GM19438 (cell line): Measurements from ENCODE around the gene PXDN.

Source experiments
- ATAC-seq: cut with Tn5 transposase; IDR thresholded peaks from one replicate; pipeline ENCODE4 v1.9.1; 2021; ENCODE audit warnings: low read depth; ENCODE audit not compliant: unreplicated experiment

Gene PXDN

DNA sequence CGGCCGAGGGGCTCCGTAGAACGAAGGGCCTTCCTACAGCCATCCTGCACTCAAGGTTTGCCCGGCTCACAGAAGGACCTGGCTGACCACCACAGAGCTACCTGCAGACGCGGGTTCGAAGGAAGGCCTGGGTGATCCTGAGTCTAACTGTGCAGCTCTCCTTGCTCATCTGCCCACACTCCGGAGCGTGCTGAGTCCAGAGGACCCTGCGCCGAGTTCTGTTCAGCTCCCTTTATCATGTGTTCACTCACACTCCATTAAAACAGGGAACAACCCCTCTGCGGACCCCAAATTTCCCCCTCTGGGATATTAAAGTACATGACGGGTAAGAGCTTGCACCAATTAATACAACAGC lies 138.3 kb downstream of the PXDN start:
- ATAC-seq: no peak

DNA sequence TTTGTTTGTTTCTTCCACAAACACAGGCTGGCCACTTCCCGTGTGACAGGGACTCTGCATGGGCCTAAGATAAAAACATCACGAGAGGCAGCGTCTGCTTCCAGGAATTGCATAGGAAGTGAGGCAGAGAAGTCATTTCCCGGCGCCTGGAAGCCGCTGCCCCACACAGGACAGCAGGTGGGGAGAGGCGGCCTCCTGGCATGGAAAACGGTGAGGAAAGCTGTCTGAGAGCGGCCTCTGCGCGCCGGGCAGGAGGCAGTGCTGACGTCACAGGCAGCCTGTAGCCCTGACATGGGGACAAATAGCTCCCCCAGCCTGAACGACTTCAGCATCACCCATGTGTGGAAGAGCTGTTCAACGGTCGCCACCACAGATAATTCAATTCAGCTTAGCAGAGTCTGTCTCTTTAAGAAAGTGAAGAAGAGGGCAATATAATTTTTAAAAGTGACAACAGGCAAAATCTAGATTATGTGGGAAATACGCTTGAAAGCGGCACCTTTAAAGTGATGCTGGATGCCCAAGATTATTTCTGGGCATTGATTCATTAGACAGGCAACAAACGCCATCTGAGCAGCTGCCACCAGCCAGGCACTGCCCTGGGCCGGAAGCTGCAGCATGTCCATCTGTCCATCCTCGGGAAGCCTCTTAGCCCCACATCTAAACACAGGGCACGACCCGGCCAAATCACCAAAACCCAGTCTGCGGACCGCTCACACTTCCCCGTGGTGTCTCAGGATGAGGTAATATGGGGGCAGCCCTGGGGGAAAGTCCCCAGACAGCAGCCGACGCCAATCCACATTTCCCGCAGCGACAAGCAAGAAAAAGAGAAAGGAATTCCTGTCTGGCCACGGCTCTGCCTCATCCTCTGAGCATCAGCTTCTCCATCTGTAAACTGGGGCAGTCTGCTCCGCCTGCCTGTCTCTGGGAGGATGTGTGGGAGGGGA lies 138.9 kb downstream of the PXDN start:
- no peak for ATAC-seq

DNA sequence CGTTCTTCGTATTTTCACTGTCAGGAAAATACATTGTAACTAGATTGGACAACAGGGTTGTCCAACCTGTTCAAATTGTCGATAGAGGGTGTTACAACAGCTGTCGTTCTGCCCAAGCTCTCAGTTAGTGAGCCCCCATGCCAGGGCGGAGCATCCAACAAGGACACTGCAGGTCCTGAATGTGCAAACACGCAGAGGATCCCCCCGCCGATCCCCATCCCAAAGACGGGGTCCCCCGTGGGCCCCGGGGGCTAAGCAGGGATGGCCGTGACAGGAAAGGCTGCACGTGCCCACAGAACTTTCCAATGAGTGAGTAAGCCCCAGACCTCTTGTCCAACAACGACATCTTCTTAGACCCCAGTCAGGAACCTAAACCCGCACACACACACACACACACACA lies 140.8 kb downstream of the PXDN start:
- ATAC-seq: no peak

DNA sequence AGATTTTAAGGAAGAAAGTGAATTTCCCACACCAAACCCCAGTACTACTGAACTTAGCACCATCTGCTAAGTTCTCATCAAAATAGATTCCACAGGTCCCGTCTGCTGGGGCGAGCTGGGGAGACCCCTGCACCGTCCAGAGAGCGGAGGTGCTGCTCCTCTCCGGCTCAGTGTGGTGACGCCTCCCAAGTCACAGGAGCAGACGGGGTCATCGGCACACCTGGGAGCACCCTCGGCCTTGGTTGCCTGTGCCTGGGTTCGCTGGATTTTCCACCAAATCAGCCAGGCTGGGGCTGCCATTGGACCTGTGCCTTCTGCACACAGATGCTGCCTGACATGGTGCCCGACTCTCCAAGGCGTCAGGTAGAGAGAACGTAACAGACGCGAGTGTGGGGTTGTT lies 141.3 kb downstream of the PXDN start:
- ATAC-seq: no peak

DNA sequence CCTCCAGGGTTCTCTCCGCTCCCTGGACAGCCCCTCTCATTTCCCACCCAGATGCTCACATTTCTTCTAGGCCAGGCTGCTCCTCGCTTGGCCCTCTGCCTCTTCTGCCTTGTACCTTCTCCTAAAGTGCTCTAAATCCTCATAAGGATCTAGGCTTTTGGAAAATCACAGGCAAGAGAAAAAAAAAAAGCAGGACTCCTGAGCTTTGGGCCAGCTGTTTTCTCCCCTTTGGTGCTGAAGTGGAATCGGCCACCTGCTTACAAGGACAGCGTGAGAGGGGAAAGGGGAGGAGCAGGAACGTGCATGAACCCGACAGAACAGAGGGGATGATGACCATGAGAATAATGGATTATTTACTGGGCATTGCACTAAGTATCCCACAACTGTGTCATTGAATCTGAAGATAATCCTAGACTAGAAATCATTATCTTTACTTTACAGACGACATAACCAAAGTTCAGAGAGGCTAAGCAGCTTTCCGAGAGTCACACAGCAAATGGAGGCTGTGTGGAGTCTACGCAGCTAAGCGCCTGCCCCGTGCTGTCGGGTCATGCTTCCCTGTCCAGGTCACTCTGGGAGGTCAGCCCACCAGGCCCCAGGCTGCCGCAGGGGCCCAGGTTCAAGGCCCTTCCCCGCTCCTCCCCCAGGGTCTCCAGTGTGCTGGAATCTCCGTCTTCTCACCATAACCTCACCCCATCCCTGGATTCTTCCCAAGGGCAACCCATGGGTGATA lies 141.9 kb downstream of the PXDN start:
- ATAC-seq: no peak

DNA sequence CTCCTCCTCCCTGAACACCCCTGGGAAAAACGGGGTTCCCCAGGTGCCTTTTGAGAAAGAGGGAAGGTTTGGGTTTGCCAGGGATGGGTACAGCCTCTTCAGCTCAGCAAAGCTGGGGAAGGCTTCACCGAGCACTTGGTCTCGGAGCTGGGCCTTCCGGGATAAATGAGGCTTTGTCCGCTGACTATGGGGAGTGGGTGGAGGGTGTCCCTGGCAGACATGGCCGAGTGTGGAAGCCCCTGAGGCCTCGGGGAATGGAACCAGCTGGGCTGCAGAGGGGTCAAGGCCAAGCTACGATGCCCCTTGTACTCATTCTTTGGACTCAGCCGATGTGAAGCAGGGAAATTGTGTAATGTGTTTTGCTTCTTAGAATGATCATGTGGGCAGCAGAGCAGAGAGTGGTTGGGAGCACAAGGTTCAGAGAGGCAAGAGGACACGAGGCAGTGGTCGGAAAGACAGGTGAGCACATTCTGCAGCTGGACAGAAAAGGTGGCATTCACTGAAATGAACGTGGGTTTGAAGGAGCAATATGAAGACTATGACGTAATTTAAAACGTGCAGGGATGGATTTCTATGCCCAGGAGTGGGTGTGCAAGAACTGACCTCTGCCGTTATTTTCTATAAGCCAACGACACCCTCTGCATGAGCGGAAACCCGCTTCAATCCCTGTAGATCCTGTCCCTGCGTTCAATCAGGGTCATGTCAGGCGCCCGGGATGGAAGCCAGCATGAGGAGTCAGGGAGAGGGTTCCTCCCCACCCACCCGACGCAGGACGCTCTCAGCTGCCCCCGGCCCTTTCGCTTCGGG lies 142.6 kb downstream of the PXDN start:
- no peak for ATAC-seq

DNA sequence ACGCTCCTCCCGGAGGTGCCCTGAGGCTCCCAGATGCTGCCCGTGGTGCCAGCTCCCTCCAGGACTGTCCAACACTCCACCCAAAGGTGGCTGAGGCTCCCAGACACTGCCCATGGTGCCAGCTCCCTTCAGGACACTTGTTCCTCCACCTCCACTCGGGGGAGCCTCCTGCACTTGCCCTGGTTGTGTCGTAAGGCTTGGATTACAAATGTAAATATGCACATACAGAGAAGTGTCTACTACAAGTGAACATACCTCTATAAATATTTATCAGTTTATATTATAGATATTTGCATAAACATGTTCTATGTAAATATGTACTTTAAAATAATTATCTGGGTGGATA lies 143.3 kb downstream of the PXDN start:
- no peak for ATAC-seq

DNA sequence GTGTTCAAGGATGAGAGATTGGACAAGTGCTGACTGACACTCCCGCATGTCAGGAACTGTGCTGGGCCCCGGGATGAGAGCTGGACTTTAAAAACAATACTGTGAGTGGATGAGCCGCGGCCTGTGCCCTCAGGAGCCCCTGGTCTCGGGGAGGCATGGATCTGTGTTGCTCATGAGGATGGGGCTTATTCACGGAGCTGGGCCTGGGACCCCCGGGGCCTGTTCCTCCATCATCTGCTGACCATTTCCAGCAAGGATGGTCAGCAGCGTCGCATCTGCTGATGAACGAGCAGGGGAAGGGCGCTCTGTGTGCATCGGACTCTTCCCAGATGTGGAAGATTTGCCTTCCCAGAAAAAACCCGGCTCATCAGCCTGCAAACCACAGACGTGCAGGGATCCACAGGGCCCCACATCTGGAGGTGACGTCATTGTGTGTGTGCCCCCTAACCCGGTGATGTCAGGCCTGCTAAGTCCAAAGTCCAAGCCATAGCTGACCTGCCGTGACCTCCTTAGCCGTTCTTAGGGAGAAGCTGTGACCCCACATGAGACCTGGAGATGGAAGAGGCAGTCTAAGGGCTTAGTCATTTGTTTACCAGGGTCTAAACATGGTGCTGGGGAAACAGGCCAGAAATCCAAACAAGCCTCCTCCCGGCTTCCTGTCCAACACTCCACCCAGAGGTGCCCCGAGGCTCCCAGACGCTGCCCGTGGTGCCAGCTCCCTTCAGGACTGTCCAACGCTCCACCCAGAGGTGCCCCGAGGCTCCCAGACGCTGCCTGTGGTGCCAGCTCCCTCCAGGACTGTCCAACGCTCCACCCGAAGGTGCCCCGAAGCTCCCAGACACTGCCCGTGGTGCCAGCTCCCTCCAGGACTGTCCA lies 143.9 kb downstream of the PXDN start:
- no peak for ATAC-seq

DNA sequence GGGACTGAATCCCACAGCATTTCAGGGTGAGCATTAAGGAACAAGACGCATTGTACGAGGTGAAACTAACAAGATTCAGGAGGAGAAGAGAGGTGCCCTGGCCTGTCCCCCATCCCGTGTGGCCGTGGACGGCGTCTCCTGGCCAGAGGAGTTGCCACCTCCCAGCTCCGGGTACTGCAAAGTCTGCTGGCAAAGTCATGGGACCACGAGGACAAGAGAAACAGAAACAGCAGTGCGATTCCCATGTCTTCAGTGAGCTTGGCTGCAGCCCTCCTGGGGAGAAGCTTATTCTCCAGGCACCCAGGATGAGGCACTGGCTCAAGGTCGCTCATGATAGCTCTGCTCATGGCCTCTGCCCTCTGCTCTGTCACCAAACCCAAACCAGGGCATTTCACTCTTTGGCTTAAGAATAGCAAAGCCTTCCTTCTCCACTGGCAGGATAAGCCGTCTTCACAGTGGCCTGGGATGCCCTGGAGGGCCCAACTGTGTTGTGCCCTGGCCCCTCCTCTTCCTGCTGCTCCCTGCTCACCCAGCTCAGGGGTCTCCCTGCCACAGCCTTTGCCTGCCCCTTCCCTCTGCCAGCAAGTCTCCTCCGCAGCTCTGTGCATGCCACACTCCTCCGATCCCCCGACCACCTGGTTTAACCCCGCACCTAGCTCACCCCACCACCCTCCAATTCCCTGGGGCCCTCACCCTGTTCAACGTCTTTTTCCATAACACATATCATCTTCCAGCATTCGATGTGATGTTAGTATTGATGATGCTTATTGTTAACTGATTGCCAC lies 144.8 kb downstream of the PXDN start:
- no peak for ATAC-seq

DNA sequence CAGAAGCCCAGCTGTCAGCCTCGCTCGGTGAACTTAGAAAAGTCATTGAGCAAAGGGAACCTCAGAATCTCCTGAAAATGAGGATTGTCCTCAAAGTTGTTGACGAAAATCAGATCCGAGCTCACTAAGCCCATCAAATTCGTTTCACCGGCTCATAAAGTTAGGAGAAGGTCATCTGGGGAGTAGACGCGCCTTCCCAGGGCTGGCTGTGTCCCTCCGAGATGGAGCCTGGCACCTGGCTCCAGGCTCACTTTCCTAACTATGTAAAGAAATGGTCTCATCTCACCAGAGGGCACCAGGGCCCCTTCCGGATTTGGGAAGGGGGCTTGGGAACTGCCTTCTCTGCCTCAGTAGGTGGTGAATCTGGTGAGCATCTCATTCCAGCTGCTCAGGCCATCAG lies 145.5 kb downstream of the PXDN start:
- no peak for ATAC-seq

DNA sequence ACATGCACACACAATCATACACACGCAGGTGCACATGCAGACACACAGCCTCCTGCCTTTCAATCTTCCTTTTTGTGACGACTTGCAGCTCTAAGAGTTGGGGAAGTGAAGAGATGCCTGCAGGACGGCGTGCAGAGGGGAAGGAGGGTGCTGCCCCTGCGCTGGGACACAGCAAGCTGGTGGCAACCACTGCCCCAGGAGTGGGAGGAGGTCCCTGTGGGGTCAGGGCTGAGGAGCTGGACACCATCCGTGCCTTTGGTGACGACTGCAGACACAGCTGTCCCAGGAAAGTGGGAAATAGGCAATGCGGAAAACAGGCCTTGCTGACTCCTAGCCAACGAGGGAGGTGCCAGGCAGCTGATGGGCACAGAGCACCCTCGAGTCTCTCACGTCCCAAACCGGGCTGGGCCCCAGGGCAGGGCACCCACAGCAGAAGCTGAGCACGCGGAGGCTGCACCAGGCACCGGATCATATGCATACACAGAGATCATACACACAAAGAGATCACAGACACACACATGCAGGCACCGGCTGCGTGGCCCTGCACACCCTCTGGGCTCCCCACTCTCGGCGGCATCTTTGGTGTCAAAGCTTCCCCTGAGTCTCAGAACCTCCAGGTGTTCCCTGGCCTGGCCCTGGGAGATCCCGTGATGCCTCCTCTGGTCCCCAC lies 146.1 kb downstream of the PXDN start:
- ATAC-seq: no peak

DNA sequence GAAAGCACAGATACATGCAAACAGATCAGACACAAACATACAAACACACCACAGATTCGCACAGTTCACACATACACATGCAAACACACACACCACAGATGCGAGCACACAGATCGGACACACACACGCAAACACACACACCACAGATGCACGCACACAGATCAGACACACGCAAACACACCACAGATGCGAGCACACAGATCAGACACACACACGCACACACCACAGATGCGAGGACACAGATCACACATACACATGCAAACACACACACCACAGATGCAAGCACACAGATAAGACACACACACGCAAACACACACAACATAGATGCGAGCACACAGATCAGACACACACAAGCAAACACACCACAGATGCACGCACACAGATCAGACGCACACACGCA lies 149.0 kb downstream of the PXDN start:
- no peak for ATAC-seq

DNA sequence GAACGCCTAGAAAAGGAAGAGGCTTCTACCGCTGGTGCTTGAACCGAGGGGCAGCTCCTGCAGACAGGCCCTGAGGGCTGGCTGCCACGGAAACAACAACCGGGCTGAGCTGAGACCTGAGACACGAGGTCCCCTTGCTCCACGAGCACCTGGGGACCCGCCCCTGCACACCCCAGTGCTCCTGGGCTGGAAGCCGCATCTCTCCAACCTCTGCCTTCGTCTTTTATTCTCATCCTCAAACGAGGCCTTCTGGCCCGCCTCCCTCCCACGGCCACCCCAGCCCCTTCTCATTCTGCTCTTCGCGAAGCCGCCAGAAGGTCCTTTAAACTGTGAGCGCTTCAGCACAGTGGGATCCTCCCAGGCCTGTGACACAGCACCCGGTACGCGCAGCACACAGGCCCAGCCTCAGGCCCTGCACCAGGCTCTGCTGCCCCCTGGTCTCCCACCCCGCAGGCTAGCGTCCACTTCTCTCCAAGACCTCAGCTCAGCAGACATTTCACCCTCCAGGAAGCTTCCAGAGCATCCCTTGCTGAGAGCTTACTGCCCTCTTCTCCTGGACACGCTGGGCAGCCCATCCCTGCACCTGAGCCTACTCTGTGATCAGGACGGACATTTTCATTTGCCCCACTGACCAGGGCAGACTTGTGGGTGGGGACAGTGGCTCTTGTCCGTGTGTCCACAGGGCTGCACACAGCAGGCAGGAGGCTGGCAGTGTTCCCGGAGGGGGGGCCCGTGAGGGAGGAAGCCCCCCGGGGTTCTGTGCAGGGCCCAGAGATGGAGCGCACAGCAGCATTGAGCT lies 149.7 kb downstream of the PXDN start:
- no peak for ATAC-seq

DNA sequence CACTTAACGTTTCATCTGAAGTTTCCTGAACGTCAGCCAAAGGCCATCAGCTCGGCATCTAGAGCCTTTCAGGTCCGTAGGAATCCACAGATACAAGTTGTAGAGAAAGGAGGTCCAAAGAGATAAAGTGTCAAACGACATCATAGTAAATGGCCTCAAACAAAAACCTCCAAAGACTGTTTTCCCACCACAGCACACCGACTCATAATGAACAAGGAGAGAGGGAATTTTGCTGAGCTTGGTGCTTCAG lies 150.3 kb downstream of the PXDN start:
- no peak for ATAC-seq

DNA sequence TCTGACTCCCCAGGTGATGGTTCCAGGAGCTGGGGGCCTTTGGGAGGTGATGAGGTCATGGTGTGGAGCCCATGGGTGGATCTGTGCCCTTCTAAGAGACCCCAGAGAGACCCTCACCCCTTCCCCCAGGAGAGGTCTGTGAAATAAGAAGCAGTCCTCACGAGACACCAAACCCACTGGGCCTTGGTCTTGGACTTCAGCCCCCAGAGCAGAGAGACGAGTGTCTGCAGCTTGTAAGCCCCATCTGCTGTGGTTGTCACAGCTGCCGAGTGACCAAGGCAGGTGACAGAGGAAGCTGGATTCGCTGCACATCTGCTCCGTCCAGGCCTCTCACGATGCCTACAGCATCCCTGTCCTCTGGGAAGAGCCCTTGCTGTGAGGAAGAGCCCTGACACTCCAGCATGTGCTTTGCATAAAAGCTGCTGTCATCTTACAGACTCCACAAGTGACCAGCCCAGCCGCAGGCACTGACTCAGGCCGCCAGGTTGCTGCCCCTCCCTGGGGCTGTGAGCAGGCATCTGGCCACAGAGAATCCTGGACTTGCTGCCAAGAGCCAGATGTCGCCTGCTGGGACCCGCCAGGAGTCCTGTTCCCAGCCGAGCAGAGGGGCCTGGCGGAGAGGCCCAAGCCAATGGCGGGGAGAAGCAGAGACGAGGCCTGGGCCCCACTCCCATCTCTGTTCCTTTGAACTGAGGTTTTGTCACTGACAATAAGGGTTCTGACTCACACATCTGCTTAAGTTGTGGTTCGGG lies 150.8 kb downstream of the PXDN start:
- ATAC-seq: no peak

DNA sequence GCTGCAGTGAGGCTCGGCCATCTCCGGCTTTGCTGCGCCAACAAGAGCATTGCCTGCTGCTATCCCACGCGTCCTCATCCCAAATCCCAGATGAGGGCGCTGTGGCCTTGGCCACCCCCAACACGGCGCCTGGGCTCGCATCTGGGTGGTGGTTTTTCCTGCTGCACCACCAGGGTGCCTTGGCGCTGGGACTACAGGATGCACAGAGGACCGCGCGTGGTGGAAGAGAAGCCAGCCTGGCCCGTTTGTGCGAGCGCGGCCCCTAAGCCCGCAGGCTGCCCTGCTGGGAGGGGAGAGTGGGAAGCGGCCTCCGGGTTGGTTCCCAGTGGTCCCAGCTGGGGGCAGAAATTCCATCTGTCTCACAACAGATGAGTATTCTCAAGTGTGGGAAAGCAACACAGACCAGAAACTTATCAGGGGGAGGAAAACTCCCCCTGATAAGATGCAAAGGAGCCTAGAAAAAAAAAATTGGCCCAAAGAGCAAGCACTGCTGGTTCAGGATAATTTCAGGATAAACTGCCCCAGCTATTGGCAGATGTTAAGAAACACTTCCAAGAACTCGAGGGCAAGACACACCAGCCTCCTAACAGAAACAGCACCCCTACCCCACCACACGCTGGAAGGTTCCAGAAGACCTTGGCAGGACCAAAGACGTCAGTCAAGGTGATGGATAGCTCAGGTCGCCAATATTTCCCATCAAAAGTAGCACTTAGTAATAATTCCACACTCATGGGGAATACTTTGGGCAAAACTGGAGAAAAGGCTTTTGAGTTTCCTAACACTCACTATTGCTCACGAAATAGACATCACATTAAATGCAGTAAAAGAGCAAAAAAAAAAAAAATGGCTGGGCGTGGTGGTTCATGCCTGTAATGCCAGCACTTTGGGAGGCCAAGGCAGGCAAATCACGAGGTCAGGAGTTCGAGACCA lies 152.1 kb downstream of the PXDN start:
- ATAC-seq: no peak

DNA sequence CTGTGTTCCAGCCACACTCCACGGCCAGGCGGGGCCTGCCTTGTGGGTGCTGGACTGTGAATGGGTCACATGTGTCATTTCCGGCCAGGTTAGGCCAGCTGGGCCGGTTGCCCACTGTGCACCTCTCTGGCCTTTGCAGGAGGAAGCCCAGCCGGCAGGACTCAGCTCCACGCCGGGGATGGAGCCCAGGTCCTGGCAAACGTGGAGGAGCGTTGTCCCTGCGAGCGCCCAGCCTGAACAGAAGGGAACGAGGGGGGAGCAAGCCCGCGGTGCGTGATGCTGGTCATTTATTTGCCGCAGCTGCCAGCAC lies 152.9 kb downstream of the PXDN start:
- no peak for ATAC-seq
